ENCODE measurements around the gene GRHL3. TPM values are rescaled to one million over a fixed set of nuclear protein-coding genes. Genes with fewer than 3 reads are reported as not detected.

The GRHL3 gene
- total RNA-seq, 1 experiment from 2014 or later, result 1.4 TPM

DNA sequence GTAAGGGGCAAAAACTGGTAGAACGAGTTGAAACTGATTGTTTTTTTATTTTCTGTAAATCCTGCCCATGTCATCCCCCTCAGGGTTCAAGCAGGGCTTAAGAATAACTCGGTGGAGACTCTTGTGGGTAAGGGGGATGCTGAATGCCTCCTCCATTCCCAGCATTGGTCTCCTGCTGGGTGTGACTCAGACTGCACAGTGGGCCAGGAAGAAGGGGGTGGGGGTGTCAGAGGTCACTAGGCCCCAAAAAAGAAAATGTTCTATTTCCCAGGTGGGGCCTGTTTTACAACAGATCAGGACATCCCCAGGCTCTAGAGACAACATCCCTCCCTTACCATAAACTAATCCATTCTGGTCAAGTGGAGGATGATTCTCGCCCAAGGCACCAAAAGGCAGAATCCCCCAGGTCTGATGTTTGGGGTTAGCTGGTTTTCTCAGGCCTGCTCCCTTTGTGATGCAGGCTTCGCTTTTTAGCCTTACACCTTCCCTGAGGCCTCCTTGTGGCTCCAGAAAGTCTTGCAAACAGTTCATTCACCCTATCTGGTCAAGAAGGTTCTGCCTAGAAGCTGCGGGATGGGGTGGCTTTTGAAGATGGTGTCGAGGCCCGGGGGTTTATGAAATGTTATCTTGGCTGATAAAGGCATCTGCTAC, 10.7 kb upstream of the GRHL3 start:
- H3K36me3 Mint-ChIP-seq (ENCODE audit: insufficient read depth, unreplicated experiment), result no peaks in the 10 kb centered on the region
- H3K4me1 Mint-ChIP-seq (ENCODE audit: low read depth, unreplicated experiment), result peaks cover 9% of the 10 kb centered on the region
- no peaks in the 10 kb centered on the region for H3K9me3 Mint-ChIP-seq (ENCODE audit: low read depth, unreplicated experiment)
- CTCF ChIA-PET, result interaction anchor here (1.1 to 1.6 kb wide), 2 partner anchors 107 to 109 kb away, joined by 4 read pairs; no protein-coding TSS in a partner anchor
- H3K27me3 Mint-ChIP-seq (ENCODE audit: unreplicated experiment), result no peaks in the 10 kb centered on the region
- no peak for DNase-seq
- no peak overlapping the region for H3K27ac Mint-ChIP-seq (ENCODE audit: unreplicated experiment)
- BruUV-seq (replicated peaks), result no TSS peak
- intact Hi-C loops (cut with micrococcal nuclease; ENCODE audit: unreplicated experiment), result no loop called here
- no peak overlapping the region for H3K4me3 Mint-ChIP-seq (ENCODE audit: low read depth, unreplicated experiment)
- TF ChIP-seq, protein P1, sequence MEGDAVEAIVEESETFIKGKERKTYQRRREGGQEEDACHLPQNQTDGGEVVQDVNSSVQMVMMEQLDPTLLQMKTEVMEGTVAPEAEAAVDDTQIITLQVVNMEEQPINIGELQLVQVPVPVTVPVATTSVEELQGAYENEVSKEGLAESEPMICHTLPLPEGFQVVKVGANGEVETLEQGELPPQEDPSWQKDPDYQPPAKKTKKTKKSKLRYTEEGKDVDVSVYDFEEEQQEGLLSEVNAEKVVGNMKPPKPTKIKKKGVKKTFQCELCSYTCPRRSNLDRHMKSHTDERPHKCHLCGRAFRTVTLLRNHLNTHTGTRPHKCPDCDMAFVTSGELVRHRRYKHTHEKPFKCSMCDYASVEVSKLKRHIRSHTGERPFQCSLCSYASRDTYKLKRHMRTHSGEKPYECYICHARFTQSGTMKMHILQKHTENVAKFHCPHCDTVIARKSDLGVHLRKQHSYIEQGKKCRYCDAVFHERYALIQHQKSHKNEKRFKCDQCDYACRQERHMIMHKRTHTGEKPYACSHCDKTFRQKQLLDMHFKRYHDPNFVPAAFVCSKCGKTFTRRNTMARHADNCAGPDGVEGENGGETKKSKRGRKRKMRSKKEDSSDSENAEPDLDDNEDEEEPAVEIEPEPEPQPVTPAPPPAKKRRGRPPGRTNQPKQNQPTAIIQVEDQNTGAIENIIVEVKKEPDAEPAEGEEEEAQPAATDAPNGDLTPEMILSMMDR (IDR thresholded peaks at IDR 0.05; ENCODE audit: unreplicated experiment), result no peak

DNA sequence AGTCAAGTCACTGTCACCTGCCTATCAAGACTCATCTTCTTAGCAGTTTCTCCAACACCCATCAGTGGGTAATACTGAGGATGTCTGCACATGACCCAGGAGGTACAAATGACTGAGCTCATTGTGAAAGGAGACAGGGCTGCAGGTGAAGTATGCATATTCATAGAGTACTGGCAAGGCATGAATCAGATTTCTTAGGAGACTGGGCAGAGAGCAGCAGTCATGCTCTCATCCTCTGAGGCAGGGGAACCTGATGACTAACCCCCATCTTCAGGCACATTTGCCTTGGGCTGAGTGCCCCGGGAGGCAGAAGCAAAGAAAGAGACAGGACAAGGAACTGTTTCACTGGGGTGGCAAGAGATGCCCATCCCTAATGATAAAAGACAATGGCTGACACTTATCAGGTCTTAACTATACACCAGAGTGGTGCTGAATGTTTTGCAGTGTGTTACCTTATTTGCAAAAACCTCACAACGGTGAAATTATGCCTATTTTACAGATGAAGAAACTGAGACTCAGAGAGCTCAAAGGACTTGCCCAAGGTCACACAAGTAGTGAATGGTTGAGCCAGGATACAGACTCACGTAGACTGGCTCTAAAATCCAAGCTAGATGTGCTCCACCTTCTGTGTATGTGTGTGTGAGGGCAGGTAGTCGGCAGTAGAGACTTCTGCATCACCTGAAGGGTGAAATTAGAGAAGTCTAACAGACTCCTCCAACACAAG, 9.2 kb upstream of the GRHL3 start:
- BruUV-seq (replicated peaks), result no TSS peak
- TF ChIP-seq, protein P1 (IDR thresholded peaks at IDR 0.05; ENCODE audit: unreplicated experiment), result no peak
- CTCF ChIA-PET, result no interaction called here
- Mint-ChIP-seq H3K27ac (ENCODE audit: unreplicated experiment) (no peak overlapping the region), H3K36me3 (ENCODE audit: insufficient read depth, unreplicated experiment) (no peaks in the 10 kb centered on the region), H3K9me3 (ENCODE audit: low read depth, unreplicated experiment) (no peaks in the 10 kb centered on the region), H3K4me3 (ENCODE audit: low read depth, unreplicated experiment) (no peak overlapping the region), H3K27me3 (ENCODE audit: unreplicated experiment) (no peaks in the 10 kb centered on the region), H3K4me1 (ENCODE audit: low read depth, unreplicated experiment) (peaks cover 9% of the 10 kb centered on the region)
- intact Hi-C loops (cut with micrococcal nuclease; ENCODE audit: unreplicated experiment), result no loop called here
- no peak for DNase-seq

DNA sequence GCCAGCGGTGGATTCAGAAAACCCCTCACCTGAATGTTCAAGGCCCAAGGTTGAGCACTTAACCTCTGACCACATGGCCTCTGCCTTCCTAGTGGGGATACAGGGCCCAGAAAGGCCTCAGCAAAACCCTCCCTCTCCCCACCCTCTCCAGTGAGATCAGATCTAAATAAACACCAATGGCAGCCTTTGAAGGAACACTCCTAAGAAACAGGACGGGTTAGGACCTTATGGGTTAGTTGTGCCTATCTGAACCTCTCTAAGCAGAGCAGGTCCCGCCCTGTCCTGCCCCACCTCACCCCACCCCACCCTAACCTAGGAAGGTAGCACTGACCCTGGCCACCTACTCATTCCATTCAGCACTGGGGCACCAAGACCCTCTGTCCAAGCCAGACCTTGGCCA, 7.9 kb upstream of the GRHL3 start:
- TF ChIP-seq, protein P1 (IDR thresholded peaks at IDR 0.05; ENCODE audit: unreplicated experiment), result no peak
- intact Hi-C loops (cut with micrococcal nuclease; ENCODE audit: unreplicated experiment), result no loop called here
- no peak overlapping the region for H3K27ac Mint-ChIP-seq (ENCODE audit: unreplicated experiment)
- H3K27me3 Mint-ChIP-seq (ENCODE audit: unreplicated experiment), result no peaks in the 10 kb centered on the region
- peaks cover 9% of the 10 kb centered on the region for H3K4me1 Mint-ChIP-seq (ENCODE audit: low read depth, unreplicated experiment)
- no TSS peak for BruUV-seq (replicated peaks)
- no peaks in the 10 kb centered on the region for H3K9me3 Mint-ChIP-seq (ENCODE audit: low read depth, unreplicated experiment)
- CTCF ChIA-PET, result no interaction called here
- no peaks in the 10 kb centered on the region for H3K36me3 Mint-ChIP-seq (ENCODE audit: insufficient read depth, unreplicated experiment)
- no peak overlapping the region for H3K4me3 Mint-ChIP-seq (ENCODE audit: low read depth, unreplicated experiment)
- DNase-seq, result no peak

DNA sequence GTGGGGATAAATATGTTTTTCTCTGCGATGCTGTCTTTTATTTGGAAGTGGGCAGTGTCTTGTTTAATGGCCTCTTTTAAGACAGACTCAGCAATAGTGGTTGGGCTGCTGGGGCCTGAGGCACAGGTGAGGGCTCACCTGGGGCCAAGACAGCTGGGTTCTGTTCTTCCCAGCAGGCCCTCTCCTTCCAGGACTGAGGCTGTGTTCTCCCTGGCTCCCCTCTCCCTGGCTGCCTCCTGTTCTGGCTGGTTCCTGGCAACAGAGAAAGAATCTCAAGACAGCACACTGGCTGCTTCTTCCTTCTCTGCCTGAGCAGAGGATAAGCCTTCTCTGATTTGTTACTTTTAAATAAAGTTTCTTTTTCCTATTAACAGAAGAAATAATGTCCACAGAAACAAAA, 7.4 kb upstream of the GRHL3 start:
- no TSS peak for BruUV-seq (replicated peaks)
- H3K27ac Mint-ChIP-seq (ENCODE audit: unreplicated experiment), result no peak overlapping the region
- no peak for DNase-seq
- no peaks in the 10 kb centered on the region for H3K36me3 Mint-ChIP-seq (ENCODE audit: insufficient read depth, unreplicated experiment)
- TF ChIP-seq, protein P1 (IDR thresholded peaks at IDR 0.05; ENCODE audit: unreplicated experiment), result no peak
- no peaks in the 10 kb centered on the region for H3K9me3 Mint-ChIP-seq (ENCODE audit: low read depth, unreplicated experiment)
- CTCF ChIA-PET, result no interaction called here
- no peaks in the 10 kb centered on the region for H3K27me3 Mint-ChIP-seq (ENCODE audit: unreplicated experiment)
- H3K4me3 Mint-ChIP-seq (ENCODE audit: low read depth, unreplicated experiment), result no peak overlapping the region
- intact Hi-C loops (cut with micrococcal nuclease; ENCODE audit: unreplicated experiment), result no loop called here
- peaks cover 11% of the 10 kb centered on the region for H3K4me1 Mint-ChIP-seq (ENCODE audit: low read depth, unreplicated experiment)

All from Calu3 (cell line).